HG03097 (cell line): ENCODE measurements around the gene HTRA1.

Source experiments
- ATAC-seq: cut with Tn5 transposase; IDR thresholded peaks from one replicate; pipeline ENCODE4 v1.9.1; 2021; ENCODE audit not compliant: unreplicated experiment, low FRiP score

Gene HTRA1

GRCh38 chr10:122493761-122494160 lies 32.4 kb downstream of the HTRA1 start:
- no peak for ATAC-seq

GRCh38 chr10:122494173-122494820 lies 32.9 kb downstream of the HTRA1 start:
- ATAC-seq, result no peak

- no peak for ATAC-seq
Observed at GRCh38 chr10:122494833-122495232, 33.5 kb downstream of the HTRA1 start.

GRCh38 chr10:122495406-122496340 lies 34.3 kb downstream of the HTRA1 start:
- ATAC-seq, result no peak

GRCh38 chr10:122497241-122497640 lies 35.9 kb downstream of the HTRA1 start:
- ATAC-seq, result no peak

- no peak for ATAC-seq
Observed at GRCh38 chr10:122498521-122498920, 37.2 kb downstream of the HTRA1 start.

- no peak for ATAC-seq
Observed at GRCh38 chr10:122499012-122499411, 37.7 kb downstream of the HTRA1 start.

GRCh38 chr10:122499491-122499941 lies 38.2 kb downstream of the HTRA1 start:
- ATAC-seq, result no peak

- no peak for ATAC-seq
Observed at GRCh38 chr10:122500194-122500593, 38.8 kb downstream of the HTRA1 start.

- no peak for ATAC-seq
Observed at GRCh38 chr10:122500726-122501125, 39.4 kb downstream of the HTRA1 start.

- ATAC-seq, result no peak
Observed at GRCh38 chr10:122503012-122503411, 41.7 kb downstream of the HTRA1 start.

- ATAC-seq, result no peak
Observed at GRCh38 chr10:122503886-122504609, 42.7 kb downstream of the HTRA1 start.

GRCh38 chr10:122504610-122504950 lies 43.2 kb downstream of the HTRA1 start:
- ATAC-seq, result no peak

- ATAC-seq, result no peak
Observed at GRCh38 chr10:122505011-122505410, 43.7 kb downstream of the HTRA1 start.

- no peak for ATAC-seq
Observed at GRCh38 chr10:122505885-122506645, 44.7 kb downstream of the HTRA1 start.

- no peak for ATAC-seq
Observed at GRCh38 chr10:122507616-122508015, 46.3 kb downstream of the HTRA1 start.

GRCh38 chr10:122508021-122508420 lies 46.7 kb downstream of the HTRA1 start:
- ATAC-seq, result no peak

- ATAC-seq, result no peak
Observed at GRCh38 chr10:122509323-122509722, 48.0 kb downstream of the HTRA1 start.

- ATAC-seq, result no peak
Observed at GRCh38 chr10:122510326-122510725, 49.0 kb downstream of the HTRA1 start.

GRCh38 chr10:122510736-122511135 lies 49.4 kb downstream of the HTRA1 start:
- ATAC-seq, result no peak
